Cardiac muscle cell (in vitro differentiated cells and primary cell): ENCODE data around the gene SLC35F3. TPM values are rescaled to one million over a fixed set of nuclear protein-coding genes. Genes with fewer than 3 reads are reported as not detected.

Experiments
- DNase-seq, 2 donors: peaks; one replicate each; pipeline versions ENCODE4 v3.0.0 to v3.0.0-alpha.2; 2010 to 2017; ENCODE audit warnings: low read depth in 1 of 2, low spot score in 1 of 2
- H3K27ac ChIP-seq: fragments of 200-600 bp; sonication (generic); 2 replicates; pipeline ENCODE4 v1.5.1; 2016
- H3K27me3 ChIP-seq: fragments of 200-600 bp; sonication (generic); 2 replicates; pipeline ENCODE4 v1.6.0; 2016; ENCODE audit warnings: control low read depth
- H3K36me3 ChIP-seq: fragments of 200-600 bp; sonication (generic); 2 replicates; pipeline ENCODE4 v1.5.1; 2016; ENCODE audit warnings: control low read depth
- H3K4me1 ChIP-seq: fragments of 200-600 bp; sonication (generic); 2 replicates; pipeline ENCODE4 v1.8.1; 2017; ENCODE audit warnings: low read depth, mild to moderate bottlenecking, mixed run types
- H3K4me3 ChIP-seq: fragments of 200-600 bp; sonication (generic); 2 replicates; pipeline ENCODE4 v1.5.1; 2016; ENCODE audit warnings: mild to moderate bottlenecking
- H3K9me3 ChIP-seq: fragments of 200-600 bp; sonication (generic); 2 replicates; pipeline ENCODE4 v1.5.1; 2017; ENCODE audit warnings: low read depth, mild to moderate bottlenecking, control low read depth
- polyA plus RNA-seq: library from polyadenylated mRNA; unstranded; fragments of >200 nt; fragmentation: Nextera tagmentation; extraction: Ambion mirVana; gene quantifications from 2 replicates; pipeline ENCODE4 v1.2.1, GENCODE V29; 2016
- total RNA-seq: library from RNA; depleted of rRNA; stranded (reverse); fragments of >200 nt; gene quantifications from 2 replicates; pipeline ENCODE4 v1.2.3, GENCODE V29; 2016
- TF ChIP-seq, protein P1 (sequence below): IDR thresholded peaks from 2 replicates; pipeline ENCODE4 v1.5.1; 2012; ENCODE audit warnings: low read depth, mild to moderate bottlenecking, low read length

Gene SLC35F3
- total and polyA plus RNA-seq, 2 experiments from 2014 or later = 0.98 to 2.0 TPM

DNA sequence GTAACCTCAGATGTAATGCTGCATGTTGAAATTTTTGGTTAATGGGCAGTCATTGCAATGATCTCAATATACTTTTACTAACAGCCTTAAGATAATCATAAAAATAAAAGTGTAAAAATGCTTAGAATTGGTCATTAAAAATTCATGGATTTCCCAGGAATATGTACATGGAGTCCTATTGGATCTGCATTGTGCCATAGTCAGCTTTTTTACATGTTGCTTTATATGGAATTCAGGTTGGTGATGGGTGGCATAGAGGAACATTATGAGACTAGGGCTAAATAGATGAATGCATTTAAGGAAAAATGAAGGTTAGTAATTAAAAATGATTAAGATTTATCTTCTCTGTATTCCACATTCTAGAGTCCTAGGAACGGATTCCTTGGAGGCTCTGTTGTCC is 103.2 kb downstream of the SLC35F3 start:
- TF ChIP-seq, protein P1, sequence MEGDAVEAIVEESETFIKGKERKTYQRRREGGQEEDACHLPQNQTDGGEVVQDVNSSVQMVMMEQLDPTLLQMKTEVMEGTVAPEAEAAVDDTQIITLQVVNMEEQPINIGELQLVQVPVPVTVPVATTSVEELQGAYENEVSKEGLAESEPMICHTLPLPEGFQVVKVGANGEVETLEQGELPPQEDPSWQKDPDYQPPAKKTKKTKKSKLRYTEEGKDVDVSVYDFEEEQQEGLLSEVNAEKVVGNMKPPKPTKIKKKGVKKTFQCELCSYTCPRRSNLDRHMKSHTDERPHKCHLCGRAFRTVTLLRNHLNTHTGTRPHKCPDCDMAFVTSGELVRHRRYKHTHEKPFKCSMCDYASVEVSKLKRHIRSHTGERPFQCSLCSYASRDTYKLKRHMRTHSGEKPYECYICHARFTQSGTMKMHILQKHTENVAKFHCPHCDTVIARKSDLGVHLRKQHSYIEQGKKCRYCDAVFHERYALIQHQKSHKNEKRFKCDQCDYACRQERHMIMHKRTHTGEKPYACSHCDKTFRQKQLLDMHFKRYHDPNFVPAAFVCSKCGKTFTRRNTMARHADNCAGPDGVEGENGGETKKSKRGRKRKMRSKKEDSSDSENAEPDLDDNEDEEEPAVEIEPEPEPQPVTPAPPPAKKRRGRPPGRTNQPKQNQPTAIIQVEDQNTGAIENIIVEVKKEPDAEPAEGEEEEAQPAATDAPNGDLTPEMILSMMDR = no peak
- H3K9me3 ChIP-seq = no peaks in the 10 kb centered on the region
- H3K27ac ChIP-seq = no peak overlapping the region
- no peaks in the 10 kb centered on the region for H3K4me1 ChIP-seq
- H3K27me3 ChIP-seq = no peaks in the 10 kb centered on the region
- H3K4me3 ChIP-seq = no peak overlapping the region
- no peak for DNase-seq
- no peaks in the 10 kb centered on the region for H3K36me3 ChIP-seq

DNA sequence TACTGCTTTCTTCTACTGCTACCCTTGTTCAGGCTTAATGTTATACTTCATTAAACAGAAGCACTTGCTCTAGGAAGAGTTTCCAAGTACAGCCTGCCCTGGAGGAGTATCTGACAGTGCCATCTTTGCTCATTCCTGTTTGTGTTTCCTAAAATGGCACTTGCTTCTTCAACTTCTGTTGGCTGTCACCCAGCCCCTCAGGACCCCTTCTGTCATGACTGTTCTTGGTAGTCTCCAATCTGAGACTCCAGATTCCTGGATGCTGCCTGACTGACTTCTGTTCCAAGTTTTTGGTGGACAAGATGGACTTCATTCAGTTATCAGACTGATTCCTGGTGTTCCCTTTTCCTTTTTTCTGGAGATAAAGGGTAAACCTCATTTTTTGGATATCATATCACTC is 104.1 kb downstream of the SLC35F3 start:
- Histone ChIP-seq H3K9me3 (no peaks in the 10 kb centered on the region), H3K27ac (no peak overlapping the region), H3K27me3 (no peaks in the 10 kb centered on the region), H3K36me3 (no peaks in the 10 kb centered on the region), H3K4me3 (no peak overlapping the region), H3K4me1 (no peaks in the 10 kb centered on the region)
- DNase-seq = no peak
- TF ChIP-seq, protein P1 = no peak

DNA sequence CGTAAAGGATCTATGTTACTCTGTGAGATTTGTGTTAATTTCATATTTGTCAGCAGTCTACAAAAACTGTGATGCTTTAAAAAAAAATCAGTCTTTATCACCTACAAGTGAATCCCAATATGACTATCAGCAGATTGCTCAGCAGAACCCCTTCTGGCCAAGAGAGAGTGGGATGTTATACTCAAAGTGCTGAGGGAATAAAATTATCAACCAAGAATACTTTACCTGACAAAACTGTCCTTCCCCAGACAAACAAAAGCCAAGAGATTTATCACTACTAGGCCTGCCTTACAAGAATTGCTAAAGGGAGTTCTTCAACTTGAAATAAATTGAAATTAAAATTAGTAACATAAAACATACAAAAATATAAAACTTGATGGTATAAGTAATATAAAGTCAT is 105.2 kb downstream of the SLC35F3 start:
- H3K9me3 ChIP-seq = no peaks in the 10 kb centered on the region
- H3K4me3 ChIP-seq = no peak overlapping the region
- TF ChIP-seq, protein P1 = no peak
- no peak for DNase-seq
- H3K4me1 ChIP-seq = no peaks in the 10 kb centered on the region
- no peak overlapping the region for H3K27ac ChIP-seq
- no peaks in the 10 kb centered on the region for H3K36me3 ChIP-seq
- H3K27me3 ChIP-seq = no peaks in the 10 kb centered on the region

- Histone ChIP-seq H3K4me3 (no peak overlapping the region), H3K9me3 (no peaks in the 10 kb centered on the region)
These were observed 109.7 kb downstream of the SLC35F3 start for GRCh38 chr1:234014208-234014607.

DNA sequence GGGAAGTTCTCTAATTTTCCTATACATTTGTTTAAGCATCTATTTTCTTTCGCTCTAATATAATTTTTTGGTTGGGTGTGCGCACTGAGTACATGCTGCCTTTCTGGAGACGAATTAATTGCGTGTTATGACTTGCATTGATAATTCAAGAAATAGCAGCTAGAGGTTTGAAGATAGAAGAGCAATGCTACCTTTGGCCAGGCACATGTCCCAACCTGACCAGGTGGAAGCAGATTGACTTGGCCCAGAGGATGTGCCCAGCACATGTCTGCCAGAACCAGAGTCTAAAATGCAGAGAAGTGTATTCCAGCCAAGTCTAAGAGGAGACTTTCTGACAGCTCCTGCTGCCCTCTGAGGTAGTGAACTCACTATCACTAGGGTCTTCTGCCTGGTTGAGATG is 114.3 kb downstream of the SLC35F3 start:
- TF ChIP-seq, protein P1 = no peak
- no peaks in the 10 kb centered on the region for H3K27me3 ChIP-seq
- no peaks in the 10 kb centered on the region for H3K9me3 ChIP-seq
- H3K4me1 ChIP-seq = no peaks in the 10 kb centered on the region
- no peak for DNase-seq
- H3K36me3 ChIP-seq = no peaks in the 10 kb centered on the region
- no peak overlapping the region for H3K4me3 ChIP-seq
- no peak overlapping the region for H3K27ac ChIP-seq

More at GRCh38 chr1:234014208-234014607, 109.7 kb downstream of the SLC35F3 start:
- DNase-seq = no peak
- H3K27me3 ChIP-seq = no peaks in the 10 kb centered on the region
- H3K27ac ChIP-seq = no peak overlapping the region
- TF ChIP-seq, protein P1 = no peak
- H3K4me1 ChIP-seq = no peaks in the 10 kb centered on the region
- H3K36me3 ChIP-seq = no peaks in the 10 kb centered on the region

- TF ChIP-seq, protein P1 = no peak
- DNase-seq = no peak
- Histone ChIP-seq H3K27me3 (no peaks in the 10 kb centered on the region), H3K9me3 (no peaks in the 10 kb centered on the region), H3K27ac (no peak overlapping the region), H3K36me3 (no peaks in the 10 kb centered on the region), H3K4me1 (no peaks in the 10 kb centered on the region), H3K4me3 (no peak overlapping the region)
These were observed 114.9 kb downstream of the SLC35F3 start for GRCh38 chr1:234019387-234019786.
